Fibroblast of mammary gland (primary cell): ENCODE results near the gene ARPC4.
A peak's percentile ranks its signal among the peaks of the same experiment; 100 is the strongest.

Experiments used
- DNase-seq: peaks from one replicate; pipeline ENCODE4 v3.0.0-alpha.2; 2010; ENCODE audit warnings: low read depth
- H3K4me3 ChIP-seq: 2 replicates; pipeline ENCODE4 v1.5.1; 2011; ENCODE audit warnings: low read depth, mild to moderate bottlenecking, low read length, moderate library complexity; ENCODE audit not compliant: control insufficient read depth
- TF ChIP-seq, protein P1 (sequence below): conservative IDR thresholded peaks from 2 replicates; pipeline ENCODE4 v1.5.1; 2011; ENCODE audit warnings: low read depth, low read length, inconsistent platforms; ENCODE audit not compliant: control insufficient read depth, insufficient read depth

ARPC4 gene

DNA sequence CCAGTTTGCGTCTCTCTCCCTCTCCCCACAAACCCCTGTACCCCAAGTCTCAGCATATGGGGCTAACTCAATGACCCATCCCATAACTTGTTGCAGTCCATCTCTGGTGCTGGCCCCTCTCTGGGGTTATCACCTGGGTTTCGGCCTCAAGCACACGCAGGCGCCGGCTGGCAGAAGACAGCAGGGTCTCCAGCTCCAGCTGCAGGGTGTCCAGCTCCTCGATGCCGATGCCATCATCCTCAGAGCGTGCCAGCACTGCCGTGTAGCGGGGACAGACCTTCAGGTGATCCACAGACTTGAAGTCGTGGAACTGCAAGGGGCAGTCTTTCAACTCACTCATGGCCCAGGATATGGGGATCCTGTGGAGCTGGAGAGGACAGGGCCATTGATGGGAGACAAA is 1.8 kb upstream of the ARPC4 start:
- H3K4me3 ChIP-seq = no peak overlapping the region
- DNase-seq = no peak
- TF ChIP-seq, protein P1, sequence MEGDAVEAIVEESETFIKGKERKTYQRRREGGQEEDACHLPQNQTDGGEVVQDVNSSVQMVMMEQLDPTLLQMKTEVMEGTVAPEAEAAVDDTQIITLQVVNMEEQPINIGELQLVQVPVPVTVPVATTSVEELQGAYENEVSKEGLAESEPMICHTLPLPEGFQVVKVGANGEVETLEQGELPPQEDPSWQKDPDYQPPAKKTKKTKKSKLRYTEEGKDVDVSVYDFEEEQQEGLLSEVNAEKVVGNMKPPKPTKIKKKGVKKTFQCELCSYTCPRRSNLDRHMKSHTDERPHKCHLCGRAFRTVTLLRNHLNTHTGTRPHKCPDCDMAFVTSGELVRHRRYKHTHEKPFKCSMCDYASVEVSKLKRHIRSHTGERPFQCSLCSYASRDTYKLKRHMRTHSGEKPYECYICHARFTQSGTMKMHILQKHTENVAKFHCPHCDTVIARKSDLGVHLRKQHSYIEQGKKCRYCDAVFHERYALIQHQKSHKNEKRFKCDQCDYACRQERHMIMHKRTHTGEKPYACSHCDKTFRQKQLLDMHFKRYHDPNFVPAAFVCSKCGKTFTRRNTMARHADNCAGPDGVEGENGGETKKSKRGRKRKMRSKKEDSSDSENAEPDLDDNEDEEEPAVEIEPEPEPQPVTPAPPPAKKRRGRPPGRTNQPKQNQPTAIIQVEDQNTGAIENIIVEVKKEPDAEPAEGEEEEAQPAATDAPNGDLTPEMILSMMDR = no peak

DNA sequence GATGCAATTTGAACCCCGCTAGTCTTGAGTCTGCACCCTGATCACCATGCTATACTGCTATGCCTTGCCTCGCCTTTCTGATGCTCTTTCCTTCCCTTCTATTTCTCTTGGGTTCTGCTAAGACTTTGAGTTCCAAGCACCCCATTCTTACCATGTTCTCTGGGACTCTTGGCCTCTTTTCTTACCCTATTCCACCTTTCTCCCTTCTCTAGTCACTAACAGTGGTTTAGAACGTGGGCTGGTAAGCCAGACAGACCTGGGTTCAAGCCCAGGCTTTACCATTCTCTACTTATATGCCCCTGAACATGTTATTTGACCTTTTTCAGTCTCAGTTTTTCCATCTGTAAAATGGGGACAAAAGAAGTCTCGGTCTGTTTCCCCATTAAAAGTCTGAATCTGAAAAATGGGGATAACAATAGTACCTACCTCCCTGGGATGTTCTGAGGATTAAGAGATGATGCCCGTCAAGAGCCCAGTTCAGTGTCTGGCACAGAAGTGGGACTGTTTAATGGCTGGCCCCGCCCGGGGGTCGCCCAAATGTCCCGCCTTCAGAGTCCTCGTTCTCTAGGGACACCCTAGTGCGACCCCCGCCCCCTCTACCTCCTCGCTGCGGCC is 985 bp upstream of the ARPC4 start:
- no peak for DNase-seq
- TF ChIP-seq, protein P1 = no peak
- peak overlapping the region; percentile 98 for H3K4me3 ChIP-seq

DNA sequence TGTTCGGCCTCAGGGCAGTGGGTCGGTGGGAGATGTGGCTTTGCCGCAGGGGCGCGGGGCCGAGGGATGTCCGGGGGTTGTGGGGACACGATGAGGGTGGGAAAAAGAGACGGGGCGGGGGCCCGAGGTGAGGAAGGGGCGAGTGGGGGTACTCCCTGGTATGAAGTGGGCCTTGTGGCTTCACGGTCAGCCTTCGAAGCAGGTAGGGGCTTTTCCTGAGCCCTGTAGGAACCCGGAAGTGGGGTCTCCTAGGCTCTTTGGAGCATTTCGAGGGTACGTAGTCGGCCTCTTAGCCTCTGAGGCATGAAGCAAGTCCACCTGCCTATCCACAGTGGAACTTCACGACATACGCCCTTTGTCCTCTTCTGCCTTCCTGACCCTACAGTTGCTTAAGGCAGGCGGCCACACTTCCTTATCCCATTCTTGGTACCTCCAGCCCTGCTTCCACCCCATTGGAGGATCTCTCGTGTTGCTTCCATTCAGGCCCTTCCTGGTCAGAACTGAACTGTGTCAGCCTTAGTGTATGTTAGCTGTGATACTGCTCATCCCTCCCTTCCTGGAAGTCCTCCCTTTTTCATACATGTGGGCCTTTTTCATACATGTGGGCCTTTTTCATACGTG is 389 bp downstream of the ARPC4 start:
- H3K4me3 ChIP-seq = peak overlapping the region; percentile 98
- peak; percentile 51 for DNase-seq

DNA sequence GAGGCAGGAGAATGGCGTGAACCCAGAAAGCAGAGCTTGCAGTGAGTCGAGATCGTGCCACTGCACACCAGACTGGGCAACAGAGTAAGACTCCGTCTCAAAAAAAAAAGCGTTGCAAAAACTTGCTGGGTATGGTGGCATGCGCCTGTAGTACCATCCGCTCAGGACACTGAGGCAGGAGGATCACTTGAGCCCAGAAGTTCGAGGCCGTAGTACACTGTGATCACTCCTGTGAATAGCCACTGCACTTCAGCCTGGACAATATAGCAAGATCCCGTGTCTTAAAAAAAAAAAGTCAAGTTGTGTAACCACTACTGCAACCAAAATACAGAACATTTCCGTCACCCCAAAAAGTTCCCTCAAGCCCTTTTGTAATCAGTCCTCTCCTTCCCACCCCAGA is 1.5 kb downstream of the ARPC4 start:
- DNase-seq = no peak
- TF ChIP-seq, protein P1 = no peak
- no peak overlapping the region for H3K4me3 ChIP-seq

More for the DNA sequence above, 389 bp downstream of the ARPC4 start:
- TF ChIP-seq, protein P1 = no peak

DNA sequence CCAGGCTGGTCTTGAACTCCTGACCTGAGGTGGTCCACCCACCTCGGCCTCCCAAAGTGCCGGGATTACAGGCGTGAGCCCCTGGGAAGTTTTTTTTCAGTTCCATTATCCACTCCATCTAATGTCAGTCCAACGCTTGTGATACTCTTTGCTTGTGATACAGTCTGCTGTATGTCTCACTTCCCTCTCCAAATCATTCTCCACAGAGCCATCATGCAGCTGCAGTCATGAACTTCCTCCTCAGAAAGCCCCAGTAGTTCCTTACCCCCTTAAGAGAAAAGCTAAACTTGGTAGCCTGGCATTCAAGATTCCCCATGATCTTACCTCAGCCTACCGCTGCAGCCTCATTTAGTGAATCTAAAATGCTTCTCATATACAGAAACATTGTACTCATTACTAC is 2.3 kb downstream of the ARPC4 start:
- H3K4me3 ChIP-seq = no peak overlapping the region
- no peak for DNase-seq
- TF ChIP-seq, protein P1 = no peak

DNA sequence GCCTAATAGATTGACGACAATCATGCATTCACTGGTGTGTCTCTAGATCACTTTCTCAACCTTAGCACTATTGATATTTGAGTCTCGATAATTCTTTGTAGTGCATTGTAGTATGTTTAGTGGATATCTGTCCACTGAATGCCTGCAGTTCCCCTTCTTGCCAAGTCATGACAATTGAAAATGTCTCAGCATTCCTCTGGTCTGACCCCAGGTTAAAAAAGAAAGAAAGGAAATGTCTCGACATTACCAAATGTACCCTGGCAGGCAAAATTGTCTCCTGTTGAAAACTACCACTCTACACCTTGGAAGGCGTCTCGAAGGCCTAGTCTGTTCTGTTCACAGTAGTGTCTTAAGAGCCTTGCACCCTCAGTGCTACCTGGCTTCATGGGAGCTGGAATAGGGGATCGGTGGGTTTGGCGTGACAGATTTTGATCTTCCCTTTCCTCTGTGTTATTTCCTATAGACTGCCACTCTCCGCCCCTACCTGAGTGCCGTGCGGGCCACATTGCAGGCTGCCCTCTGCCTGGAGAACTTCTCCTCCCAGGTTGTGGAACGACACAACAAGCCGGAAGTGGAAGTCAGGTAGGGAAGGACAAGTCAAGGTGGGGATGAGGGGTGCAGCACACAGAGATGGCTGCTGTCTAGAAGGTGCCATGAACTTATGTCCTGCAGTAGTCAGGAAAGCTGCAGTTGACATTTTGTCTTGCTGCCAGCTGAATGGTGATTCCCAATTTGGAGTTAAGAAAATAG is 4.5 kb downstream of the ARPC4 start:
- TF ChIP-seq, protein P1 = no peak
- H3K4me3 ChIP-seq = no peak overlapping the region
- no peak for DNase-seq
